ENCODE results near the gene CRYGB. TPM values are rescaled to one million over a fixed set of nuclear protein-coding genes. Genes with fewer than 3 reads are reported as not detected.

Gene CRYGB
- total RNA-seq, 1 experiment from 2014 or later: 0.94 TPM

DNA sequence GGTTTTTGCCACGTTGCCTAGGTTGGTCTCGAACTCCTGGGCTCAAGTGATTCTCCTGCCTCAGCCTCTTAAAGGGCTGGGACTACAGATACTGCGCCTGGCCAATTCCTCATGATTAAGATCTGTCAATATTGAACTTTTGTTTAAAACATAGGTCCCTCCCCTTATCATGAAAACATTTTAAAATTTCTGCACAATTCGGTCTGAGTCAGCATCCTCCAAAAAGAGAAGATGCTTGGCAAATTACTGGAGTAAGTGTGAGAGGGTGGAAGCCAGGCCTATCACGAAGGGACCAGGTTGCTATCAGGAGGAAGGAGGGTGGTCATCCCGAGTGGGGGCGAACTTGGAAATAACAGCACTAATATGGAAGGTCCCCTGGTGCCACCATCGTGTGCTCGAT, 28.2 kb upstream of the CRYGB start:
- H3K36me3 ChIP-seq (replicated peaks; ENCODE audit: control insufficient read depth, insufficient read depth, low read length): no peaks in the 10 kb centered on the region
- H3K27me3 ChIP-seq (ENCODE audit: control insufficient read depth, insufficient read depth, low read length): no peaks in the 10 kb centered on the region; the same call in 1 of the 2 replicates
- DNase-seq: no peak
- no peak overlapping the region for H3K4me3 ChIP-seq (ENCODE audit: insufficient read depth, low read depth, low read length)

DNA sequence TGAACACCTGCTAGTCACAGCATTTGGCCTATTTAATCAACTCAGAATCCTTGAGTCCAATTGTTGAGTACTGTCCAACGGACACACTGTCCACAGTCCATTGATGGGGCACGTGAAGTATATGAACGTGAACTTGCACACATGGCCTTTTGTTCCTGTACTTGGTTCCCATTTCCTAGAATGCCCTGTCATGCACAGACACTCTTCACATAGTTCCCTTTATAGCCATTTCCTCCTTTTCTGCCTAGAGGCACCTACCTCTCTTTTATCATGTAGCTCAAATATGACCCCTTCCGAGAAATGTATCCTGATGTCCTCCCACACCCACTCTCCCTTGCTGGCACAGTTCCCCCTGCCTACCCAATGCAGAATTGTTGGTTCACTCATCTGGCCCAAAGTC, 26.2 kb upstream of the CRYGB start:
- Histone ChIP-seq H3K27me3 (ENCODE audit: control insufficient read depth, insufficient read depth, low read length) (no peaks in the 10 kb centered on the region; the same call in 1 of the 2 replicates), H3K36me3 (replicated peaks; ENCODE audit: control insufficient read depth, insufficient read depth, low read length) (no peaks in the 10 kb centered on the region), H3K4me3 (ENCODE audit: insufficient read depth, low read depth, low read length) (no peak overlapping the region)
- DNase-seq: no peak

DNA sequence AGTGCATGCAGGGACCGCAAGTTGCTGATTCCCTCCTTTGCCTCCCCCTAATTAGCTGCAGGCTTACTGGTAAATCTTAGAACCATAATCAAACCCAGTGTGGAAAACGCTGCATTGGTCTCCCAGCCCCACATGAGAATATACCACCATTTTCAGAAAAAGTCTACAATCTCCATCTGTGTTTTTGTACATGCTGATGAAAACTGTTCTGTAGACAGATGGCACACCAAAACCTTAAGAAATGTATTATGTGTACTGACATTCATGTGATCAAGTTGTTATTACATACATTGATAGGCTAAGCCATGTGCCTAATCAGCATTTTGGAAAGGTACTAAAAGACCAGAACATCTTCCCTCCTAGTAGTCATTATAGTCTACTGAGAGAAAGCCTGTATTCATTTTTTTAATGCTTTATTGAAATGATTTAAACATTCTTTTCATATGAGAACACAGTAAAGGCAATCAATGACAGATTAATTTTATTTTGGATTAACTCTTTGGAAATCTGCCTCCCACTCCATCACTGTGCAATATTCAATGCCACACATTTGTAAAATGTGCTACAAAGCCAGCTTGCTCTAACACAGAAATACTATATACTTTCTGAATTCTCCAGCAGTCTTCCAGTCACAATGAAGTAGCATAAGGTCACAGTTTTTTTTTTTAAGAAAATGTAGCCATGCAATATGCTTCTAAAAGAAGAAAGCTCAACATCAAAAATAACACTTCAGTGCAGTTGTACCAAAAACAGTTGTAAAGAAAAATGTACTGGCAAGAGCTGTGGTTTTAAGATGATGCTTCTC, 19.2 kb upstream of the CRYGB start:
- no peak for DNase-seq
- Histone ChIP-seq H3K36me3 (replicated peaks; ENCODE audit: control insufficient read depth, insufficient read depth, low read length) (no peaks in the 10 kb centered on the region), H3K27me3 (ENCODE audit: control insufficient read depth, insufficient read depth, low read length) (no peaks in the 10 kb centered on the region)

DNA sequence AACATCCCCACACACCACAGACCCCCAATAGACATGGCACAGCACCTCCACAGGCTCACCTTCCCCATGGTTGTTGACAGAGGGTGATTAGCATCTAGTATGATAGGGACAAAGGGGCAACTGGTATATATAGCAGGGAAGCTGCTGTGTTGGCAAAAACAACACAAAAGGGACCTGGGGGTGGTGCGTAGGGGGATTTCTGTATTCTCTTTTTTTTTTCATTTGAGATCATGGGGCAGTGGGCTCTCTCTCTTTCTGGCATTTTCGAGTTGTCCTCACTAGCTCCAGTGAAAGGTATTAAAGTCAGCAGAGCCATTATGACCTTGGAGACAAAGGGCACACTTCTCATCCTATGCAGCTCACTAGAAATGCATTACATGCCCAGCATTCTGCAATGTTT, 17.5 kb upstream of the CRYGB start, which contains the start of gene CRYGA:
Gene CRYGA, minus strand, starts transcription at position 101 of the 400 bp plus-strand sequence. Its CDS starts 33 bp downstream, at position 68.
- no peaks in the 10 kb centered on the region for H3K36me3 ChIP-seq (replicated peaks; ENCODE audit: control insufficient read depth, insufficient read depth, low read length)
- DNase-seq: no peak
- H3K27me3 ChIP-seq (ENCODE audit: control insufficient read depth, insufficient read depth, low read length): no peaks in the 10 kb centered on the region
- H3K4me3 ChIP-seq (ENCODE audit: insufficient read depth, low read depth, low read length): no peak within 1 kb of the TSS

More for the DNA sequence above, 19.2 kb upstream of the CRYGB start:
- no peak overlapping the region for H3K4me3 ChIP-seq (ENCODE audit: insufficient read depth, low read depth, low read length)

DNA sequence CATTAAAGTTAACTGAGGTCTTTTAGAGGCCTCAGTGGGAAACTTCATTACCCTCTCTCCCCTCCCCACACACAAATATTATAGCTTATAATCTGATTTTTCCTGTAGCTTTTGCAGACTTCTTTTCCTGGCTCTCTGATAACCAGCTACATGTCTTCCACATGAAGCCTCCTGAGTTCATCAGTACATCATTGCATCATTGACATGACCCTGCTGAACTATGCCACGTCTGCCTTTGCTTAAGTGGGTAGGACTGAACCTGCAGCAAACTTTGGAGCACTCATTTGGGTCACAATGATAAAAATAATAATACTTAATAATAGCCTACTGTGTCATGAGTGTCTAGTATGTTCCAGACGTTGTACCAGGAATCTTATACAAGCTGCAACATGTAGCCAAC, 10.5 kb upstream of the CRYGB start:
- no peak overlapping the region for H3K4me3 ChIP-seq (ENCODE audit: insufficient read depth, low read depth, low read length)
- no peaks in the 10 kb centered on the region for H3K36me3 ChIP-seq (replicated peaks; ENCODE audit: control insufficient read depth, insufficient read depth, low read length)
- no peak for DNase-seq
- H3K27me3 ChIP-seq (ENCODE audit: control insufficient read depth, insufficient read depth, low read length): no peaks in the 10 kb centered on the region

DNA sequence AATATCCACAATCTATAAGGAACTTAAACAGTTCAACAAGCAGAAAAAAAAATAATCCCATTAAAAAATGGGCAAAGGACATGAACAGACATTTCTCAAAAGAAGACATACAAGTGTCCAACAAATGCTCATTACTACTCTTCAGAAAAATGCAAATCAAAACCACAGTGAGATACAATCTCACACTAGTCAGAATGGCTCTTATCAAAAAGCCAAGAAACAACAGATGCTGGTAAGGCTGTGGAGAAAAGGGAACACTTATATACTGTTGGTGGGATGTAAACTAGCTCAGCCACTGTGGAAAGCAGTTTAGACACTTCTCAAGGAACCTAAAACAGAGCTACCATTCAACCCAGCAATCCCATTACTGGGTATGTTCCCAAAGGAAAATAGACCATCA, 7.2 kb upstream of the CRYGB start:
- Histone ChIP-seq H3K36me3 (replicated peaks; ENCODE audit: control insufficient read depth, insufficient read depth, low read length) (no peaks in the 10 kb centered on the region), H3K27me3 (ENCODE audit: control insufficient read depth, insufficient read depth, low read length) (no peaks in the 10 kb centered on the region), H3K4me3 (ENCODE audit: insufficient read depth, low read depth, low read length) (no peak overlapping the region)
- DNase-seq: no peak

DNA sequence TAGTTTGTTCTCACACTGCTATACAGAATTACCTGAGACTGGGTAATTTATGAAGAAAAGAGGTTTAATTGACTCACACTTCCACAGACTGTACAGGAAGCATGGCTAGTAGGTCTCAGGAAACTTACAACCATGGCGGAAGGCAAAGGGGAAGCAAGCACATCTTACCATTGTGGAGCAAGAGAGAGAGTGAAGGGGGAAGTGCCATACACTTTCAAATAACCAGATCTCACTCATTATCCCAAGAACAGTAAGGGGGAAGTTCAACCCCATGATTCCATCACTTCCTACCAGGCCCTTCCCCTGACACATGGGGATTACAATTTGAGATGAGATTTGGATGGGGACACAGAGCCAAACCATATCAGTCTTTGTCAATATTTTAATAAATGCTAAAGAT, 5.0 kb upstream of the CRYGB start:
- Histone ChIP-seq H3K36me3 (replicated peaks; ENCODE audit: control insufficient read depth, insufficient read depth, low read length) (no peaks in the 10 kb centered on the region), H3K27me3 (ENCODE audit: control insufficient read depth, insufficient read depth, low read length) (no peaks in the 10 kb centered on the region), H3K4me3 (ENCODE audit: insufficient read depth, low read depth, low read length) (no peak overlapping the region)
- DNase-seq: no peak

DNA sequence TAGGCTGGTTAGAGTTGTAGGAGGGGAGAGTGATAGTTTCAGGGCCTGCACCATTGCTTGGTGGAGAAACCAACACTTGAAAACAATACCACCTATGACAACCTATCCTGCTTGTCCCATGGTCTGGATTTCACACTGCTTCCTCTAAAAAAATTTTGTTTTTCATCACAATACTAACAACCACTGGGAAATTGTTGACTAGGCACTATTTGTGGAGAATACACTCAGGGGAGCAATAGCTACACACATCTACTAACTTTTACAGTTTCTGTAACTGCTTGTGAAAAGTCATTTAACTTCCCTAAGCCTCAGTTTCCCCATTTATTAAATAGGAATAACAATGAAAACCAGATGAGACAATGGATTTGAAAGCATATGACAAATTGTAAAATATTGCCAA, 4.1 kb upstream of the CRYGB start:
- no peak overlapping the region for H3K4me3 ChIP-seq (ENCODE audit: insufficient read depth, low read depth, low read length)
- H3K36me3 ChIP-seq (replicated peaks; ENCODE audit: control insufficient read depth, insufficient read depth, low read length): no peaks in the 10 kb centered on the region
- H3K27me3 ChIP-seq (ENCODE audit: control insufficient read depth, insufficient read depth, low read length): no peaks in the 10 kb centered on the region
- no peak for DNase-seq

DNA sequence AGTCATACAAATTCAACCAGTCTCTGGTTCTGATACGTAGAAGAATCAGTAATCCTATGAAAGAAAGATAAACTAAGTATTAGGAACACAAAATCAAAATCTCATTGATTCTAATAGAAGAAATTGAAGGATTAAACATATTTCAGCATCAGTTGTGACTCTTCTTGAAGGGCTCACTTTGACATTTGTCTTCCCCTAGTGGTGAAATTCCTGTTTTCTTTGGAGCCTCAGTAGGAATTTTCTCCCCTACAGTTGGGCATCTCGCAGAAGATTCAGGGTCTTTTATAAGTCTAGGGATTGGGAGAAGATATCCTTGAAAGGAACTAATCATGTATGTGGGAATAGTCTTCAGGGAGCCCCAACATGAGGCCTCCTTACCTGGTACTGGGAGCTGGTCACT, 2.8 kb upstream of the CRYGB start:
- Histone ChIP-seq H3K27me3 (ENCODE audit: control insufficient read depth, insufficient read depth, low read length) (no peaks in the 10 kb centered on the region), H3K4me3 (ENCODE audit: insufficient read depth, low read depth, low read length) (no peak overlapping the region), H3K36me3 (replicated peaks; ENCODE audit: control insufficient read depth, insufficient read depth, low read length) (no peaks in the 10 kb centered on the region)
- peak; percentile 29 for DNase-seq

DNA sequence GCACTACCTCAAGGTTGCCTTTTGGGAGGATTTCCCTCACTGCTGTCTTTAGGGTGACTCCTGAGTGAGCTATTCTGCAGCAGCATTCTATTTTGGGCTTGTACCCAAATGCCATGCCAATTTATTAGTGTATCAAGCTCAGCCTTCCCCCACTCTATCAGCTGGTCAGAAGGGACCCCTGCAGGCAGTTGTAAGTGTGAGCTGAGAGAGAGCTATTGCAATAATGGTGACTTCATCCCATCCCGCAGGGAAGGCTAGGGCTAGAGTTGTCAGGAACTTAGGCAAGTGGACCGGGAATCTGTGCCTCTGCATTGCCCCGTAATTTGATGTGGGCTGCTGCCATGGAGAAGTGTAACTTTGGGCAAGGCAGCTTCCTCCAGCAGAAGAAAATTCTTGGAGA, 1.8 kb upstream of the CRYGB start:
- no peaks in the 10 kb centered on the region for H3K27me3 ChIP-seq (ENCODE audit: control insufficient read depth, insufficient read depth, low read length)
- H3K36me3 ChIP-seq (replicated peaks; ENCODE audit: control insufficient read depth, insufficient read depth, low read length): no peaks in the 10 kb centered on the region
- no peak overlapping the region for H3K4me3 ChIP-seq (ENCODE audit: insufficient read depth, low read depth, low read length)
- DNase-seq: no peak

DNA sequence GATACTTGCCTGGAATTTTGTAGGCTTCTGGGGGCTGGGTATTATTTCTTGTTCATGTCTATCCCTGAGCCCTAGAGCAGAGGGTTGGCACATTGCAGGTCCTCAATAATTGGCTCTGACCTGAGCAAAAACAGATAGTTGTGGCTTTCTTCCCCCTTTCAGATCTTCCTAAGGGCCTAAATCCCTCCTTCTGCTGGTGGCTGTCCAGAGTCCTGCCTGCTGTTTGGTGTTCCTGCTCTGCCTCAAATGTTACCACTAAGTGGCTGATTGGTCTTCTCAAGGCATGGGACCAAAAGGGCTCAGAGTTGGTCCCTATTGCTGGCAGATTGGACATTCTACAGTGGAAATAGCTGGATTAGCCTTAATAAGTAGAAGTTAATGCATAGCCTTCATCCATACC, 1.1 kb upstream of the CRYGB start:
- no peak overlapping the region for H3K4me3 ChIP-seq (ENCODE audit: insufficient read depth, low read depth, low read length)
- H3K36me3 ChIP-seq (replicated peaks; ENCODE audit: control insufficient read depth, insufficient read depth, low read length): no peaks in the 10 kb centered on the region
- DNase-seq: no peak
- H3K27me3 ChIP-seq (ENCODE audit: control insufficient read depth, insufficient read depth, low read length): no peaks in the 10 kb centered on the region

DNA sequence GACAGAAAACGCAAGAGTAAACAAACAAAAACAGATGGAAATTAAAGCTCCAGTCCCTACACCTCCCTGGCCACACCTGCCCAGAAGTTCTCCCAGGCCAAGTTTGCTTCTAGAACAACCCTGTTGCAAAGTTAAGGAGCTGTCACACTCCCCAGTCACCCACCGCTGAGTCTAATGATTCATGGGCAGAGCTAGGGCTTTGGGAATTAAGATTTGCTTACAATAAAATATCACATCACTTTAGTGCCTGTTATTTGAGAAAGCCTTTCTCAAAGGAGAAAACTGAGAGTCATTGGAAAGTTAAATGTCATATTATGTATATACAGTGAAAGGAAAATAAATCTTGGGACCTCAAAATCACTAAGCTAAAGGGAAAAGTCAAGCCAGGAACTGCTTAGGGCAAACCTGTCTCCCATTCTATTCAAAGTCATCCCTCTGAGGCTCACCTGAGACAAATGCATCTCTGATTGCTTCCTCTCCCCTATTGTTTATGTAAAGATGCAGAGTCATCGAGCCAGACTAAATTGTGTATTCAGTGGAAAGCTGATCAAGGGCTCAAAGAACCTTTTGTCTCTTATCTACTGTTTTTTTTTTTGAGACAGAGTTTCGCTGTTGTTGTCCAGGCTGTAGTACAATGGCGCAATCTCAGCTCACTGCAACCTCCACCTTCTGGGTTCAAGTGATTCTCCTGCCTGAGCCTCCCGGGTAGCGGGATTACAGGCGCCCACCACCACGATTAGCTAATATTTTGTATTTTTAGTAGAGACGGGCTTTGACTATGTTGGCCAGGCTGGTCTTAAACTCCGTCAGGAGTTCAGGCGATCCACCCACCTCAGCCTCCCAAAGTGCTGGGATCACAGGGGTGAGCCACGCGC, 2.8 kb downstream of the CRYGB start:
- Histone ChIP-seq H3K27me3 (ENCODE audit: control insufficient read depth, insufficient read depth, low read length) (no peaks in the 10 kb centered on the region), H3K36me3 (replicated peaks; ENCODE audit: control insufficient read depth, insufficient read depth, low read length) (no peaks in the 10 kb centered on the region), H3K4me3 (ENCODE audit: insufficient read depth, low read depth, low read length) (no peak overlapping the region)
- DNase-seq: no peak

DNA sequence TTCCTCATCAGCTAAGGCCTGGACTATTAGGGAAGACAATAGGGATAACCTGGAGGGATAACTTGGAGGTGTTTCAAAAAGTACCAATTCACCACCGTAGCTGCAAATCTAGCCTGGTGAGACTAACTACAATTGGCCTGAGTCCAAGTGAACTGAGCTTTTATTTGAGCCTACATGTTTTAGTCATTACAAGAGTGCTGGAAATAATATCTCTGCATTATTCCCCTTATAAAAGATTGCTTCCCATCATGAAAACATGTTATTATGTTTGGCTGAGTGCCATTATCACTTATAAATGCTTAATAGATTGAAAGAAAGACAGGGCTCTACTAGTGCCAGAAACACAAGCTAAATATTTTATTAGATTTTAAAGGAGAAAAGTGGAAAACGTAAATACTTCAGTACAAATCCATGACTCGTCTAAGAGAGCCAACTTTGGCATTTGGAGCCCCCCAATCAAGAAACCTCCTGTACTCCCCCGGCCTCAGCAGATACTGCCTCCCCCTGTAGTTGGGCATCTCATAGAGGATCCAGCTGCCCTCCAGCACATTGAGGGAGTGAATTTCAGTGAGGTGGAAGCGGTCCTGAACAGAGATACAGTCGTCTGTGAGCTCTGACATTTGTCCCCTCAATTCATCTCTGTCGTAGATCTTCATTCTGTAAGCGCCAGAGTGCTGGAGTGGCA, 3.6 kb downstream of the CRYGB start:
- Histone ChIP-seq H3K36me3 (replicated peaks; ENCODE audit: control insufficient read depth, insufficient read depth, low read length) (no peaks in the 10 kb centered on the region), H3K4me3 (ENCODE audit: insufficient read depth, low read depth, low read length) (no peak overlapping the region), H3K27me3 (ENCODE audit: control insufficient read depth, insufficient read depth, low read length) (no peaks in the 10 kb centered on the region)
- DNase-seq: no peak

DNA sequence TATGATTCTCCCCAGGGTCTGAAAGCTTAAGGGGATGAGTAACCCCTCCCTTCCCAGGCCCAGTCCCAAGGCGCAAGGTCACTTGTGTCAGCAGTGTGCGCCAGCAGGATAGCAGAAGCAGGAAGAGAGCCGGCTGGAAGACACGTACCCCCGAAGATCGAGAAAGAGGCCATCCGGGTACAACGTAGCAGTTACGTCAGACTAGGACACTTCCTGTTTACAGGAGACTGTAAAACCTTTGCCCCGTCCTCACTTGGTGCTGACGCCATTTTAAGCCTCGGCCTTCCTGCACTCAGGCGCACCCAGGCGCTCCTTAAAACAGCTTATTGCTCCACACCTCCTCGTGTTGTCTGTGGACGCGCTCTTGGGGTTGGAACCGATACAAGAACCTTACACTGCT, 6.5 kb downstream of the CRYGB start:
- H3K36me3 ChIP-seq (replicated peaks; ENCODE audit: control insufficient read depth, insufficient read depth, low read length): no peaks in the 10 kb centered on the region
- H3K27me3 ChIP-seq (ENCODE audit: control insufficient read depth, insufficient read depth, low read length): no peaks in the 10 kb centered on the region
- no peak overlapping the region for H3K4me3 ChIP-seq (ENCODE audit: insufficient read depth, low read depth, low read length)
- no peak for DNase-seq

Measured in H7 (cell line).